Vagina (tissue), 2 donors: ENCODE results near the gene PTPRN2. TPM values are rescaled to one million over a fixed set of nuclear protein-coding genes. Genes with fewer than 3 reads are reported as not detected.

Experiments used
- DNase-seq, 2 donors: peaks; one replicate each; pipeline ENCODE4 v3.0.0-alpha.2; 2017; ENCODE audit errors: extremely low spot score in 2 of 2
- H3K27ac ChIP-seq: fragments of 200-600 bp; sonication (generic); one replicate; pipeline ENCODE4 v1.5.1; 2019
- H3K27me3 ChIP-seq: fragments of 200-600 bp; sonication (generic); one replicate; pipeline ENCODE4 v1.5.1; 2019
- H3K36me3 ChIP-seq, 2 donors: fragments of 200-600 bp; sonication (generic); one replicate each; pipeline ENCODE4 v1.5.1; 2017 to 2019
- H3K4me1 ChIP-seq: fragments of 200-600 bp; sonication (generic); one replicate; pipeline ENCODE4 v1.5.1; 2019
- H3K4me3 ChIP-seq, 2 donors: fragments of 200-600 bp; sonication (generic); 1 replicate in 1 of 2; 2 replicates in 1 of 2; pipeline ENCODE4 v1.5.1; 2016 to 2019
- H3K9me3 ChIP-seq: fragments of 200-600 bp; sonication (generic); one replicate; pipeline ENCODE4 v1.5.1; 2019
- POLR2A ChIP-seq, 2 donors: fragments of 450-650 bp; IDR thresholded peaks; one replicate each; pipeline ENCODE4 v1.6.1; 2017; ENCODE audit warnings: antibody characterized with exemption in 2 of 2, mild to moderate bottlenecking in 2 of 2, moderate library complexity in 2 of 2
- POLR2AphosphoS5 ChIP-seq, 2 donors: sonication (generic); formaldehyde crosslinking; IDR thresholded peaks; one replicate each; pipeline ENCODE4 v1.9.0; 2017; ENCODE audit warnings: antibody characterized with exemption in 2 of 2, mild to moderate bottlenecking in 2 of 2, low read depth in 1 of 2; ENCODE audit not compliant: insufficient read depth in 1 of 2
- intact Hi-C: fragments of 100-400 bp; cut with DNase I; formaldehyde crosslinking; loops from one replicate; pipeline ENCODE4 v1.15.1; 2023
- total RNA-seq: library from RNA; depleted of rRNA; stranded (reverse); fragments of >200 nt; gene quantifications from one replicate; pipeline ENCODE4 v1.2.3, GENCODE V29; 2016
- TF ChIP-seq, protein P1 (sequence below), 3 experiments: fragments of 450-650 bp in 2 of 3; fragments of 200-600 bp in 1 of 3; sonication (generic) in 1 of 3; IDR thresholded peaks; one replicate each; pipeline ENCODE4 v1.5.1; 2017 to 2019; ENCODE audit warnings: antibody characterized with exemption in 3 of 3, mild to moderate bottlenecking in 2 of 3, moderate library complexity in 2 of 3

PTPRN2 gene
- total RNA-seq, 1 donor from 2014 or later, result 7.4 TPM

DNA sequence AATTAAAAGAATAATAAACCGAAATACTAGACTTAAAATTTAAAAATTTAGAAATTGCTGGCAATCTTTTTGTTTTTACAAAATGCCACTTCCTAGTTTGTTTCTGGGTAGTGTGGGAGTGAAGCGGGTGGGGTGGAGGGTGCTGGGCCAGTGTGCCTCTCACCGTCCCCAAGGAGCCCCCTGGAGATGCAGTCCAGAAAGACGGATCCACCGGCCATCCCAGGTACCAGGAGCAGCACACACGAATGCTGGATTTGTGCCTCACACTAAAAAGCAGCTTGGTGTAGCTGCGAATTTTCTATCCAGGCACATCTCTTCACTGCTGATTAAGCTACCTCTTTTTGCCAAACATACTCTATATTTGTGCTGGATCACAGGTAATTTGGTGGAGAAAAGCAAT, 632.7 kb downstream of the PTPRN2 start:
- intact Hi-C loops, result no loop called here
- Histone ChIP-seq H3K27me3 (no peaks in the 10 kb centered on the region), H3K4me1 (no peaks in the 10 kb centered on the region), H3K36me3 (no peaks in the 10 kb centered on the region), H3K9me3 (peaks cover 3% of the 10 kb centered on the region), H3K4me3 (no peak overlapping the region), H3K27ac (no peak overlapping the region)
- no peak for TF ChIP-seq POLR2A (IDR thresholded peaks at IDR 0.05)
- no peak for TF ChIP-seq POLR2AphosphoS5 (IDR thresholded peaks at IDR 0.05; ENCODE audit: insufficient read depth in 1 of 2, low read depth in 1 of 2)
- TF ChIP-seq, protein P1, sequence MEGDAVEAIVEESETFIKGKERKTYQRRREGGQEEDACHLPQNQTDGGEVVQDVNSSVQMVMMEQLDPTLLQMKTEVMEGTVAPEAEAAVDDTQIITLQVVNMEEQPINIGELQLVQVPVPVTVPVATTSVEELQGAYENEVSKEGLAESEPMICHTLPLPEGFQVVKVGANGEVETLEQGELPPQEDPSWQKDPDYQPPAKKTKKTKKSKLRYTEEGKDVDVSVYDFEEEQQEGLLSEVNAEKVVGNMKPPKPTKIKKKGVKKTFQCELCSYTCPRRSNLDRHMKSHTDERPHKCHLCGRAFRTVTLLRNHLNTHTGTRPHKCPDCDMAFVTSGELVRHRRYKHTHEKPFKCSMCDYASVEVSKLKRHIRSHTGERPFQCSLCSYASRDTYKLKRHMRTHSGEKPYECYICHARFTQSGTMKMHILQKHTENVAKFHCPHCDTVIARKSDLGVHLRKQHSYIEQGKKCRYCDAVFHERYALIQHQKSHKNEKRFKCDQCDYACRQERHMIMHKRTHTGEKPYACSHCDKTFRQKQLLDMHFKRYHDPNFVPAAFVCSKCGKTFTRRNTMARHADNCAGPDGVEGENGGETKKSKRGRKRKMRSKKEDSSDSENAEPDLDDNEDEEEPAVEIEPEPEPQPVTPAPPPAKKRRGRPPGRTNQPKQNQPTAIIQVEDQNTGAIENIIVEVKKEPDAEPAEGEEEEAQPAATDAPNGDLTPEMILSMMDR (IDR thresholded peaks at IDR 0.05), result no peak
- no peak for DNase-seq

DNA sequence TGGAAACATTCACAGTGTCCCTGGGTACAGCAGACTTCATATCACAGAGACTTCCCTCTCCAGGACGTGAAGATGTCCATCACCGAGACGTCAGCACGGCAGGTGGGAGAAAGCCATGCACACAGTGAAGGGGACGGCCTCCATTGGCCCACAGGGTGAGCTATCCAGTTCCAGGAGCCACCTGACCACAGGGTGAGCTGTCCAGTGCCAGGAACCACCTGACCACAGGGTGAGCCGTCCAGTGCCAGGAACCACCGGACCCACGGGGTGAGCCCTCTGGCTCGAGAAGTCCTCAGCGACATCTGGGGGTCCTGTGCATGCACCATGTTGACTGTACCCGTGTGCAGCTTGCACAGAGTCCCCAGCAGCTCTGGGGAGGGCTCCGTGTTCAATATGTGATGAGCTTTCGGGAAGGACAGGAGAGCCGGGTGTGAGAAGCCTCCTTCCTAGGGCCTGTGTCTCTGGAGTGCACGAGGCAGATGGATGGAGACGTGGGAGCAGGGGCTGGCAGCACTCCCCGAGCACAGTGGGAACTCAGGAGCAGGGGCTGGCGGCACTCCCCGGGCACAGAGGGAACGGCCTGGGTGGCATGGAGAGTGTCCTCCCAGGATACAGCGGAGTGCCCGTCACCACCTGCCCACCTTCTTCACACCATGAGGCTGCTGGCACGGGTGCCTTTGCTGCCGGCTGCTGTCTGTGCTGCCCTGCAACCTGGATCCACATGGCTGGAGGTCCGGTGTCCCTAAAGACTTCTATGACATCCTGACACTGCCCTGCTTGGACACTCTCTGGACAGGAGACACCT, 634.6 kb downstream of the PTPRN2 start:
- TF ChIP-seq POLR2A (IDR thresholded peaks at IDR 0.05) (no peak), POLR2AphosphoS5 (IDR thresholded peaks at IDR 0.05; ENCODE audit: insufficient read depth in 1 of 2, low read depth in 1 of 2) (no peak)
- TF ChIP-seq, protein P1 (IDR thresholded peaks at IDR 0.05), result no peak
- intact Hi-C loops, result no loop called here
- no peak for DNase-seq
- Histone ChIP-seq H3K36me3 (no peaks in the 10 kb centered on the region), H3K4me1 (no peaks in the 10 kb centered on the region), H3K9me3 (peaks cover 3% of the 10 kb centered on the region), H3K4me3 (no peak overlapping the region), H3K27ac (no peak overlapping the region), H3K27me3 (no peaks in the 10 kb centered on the region)

DNA sequence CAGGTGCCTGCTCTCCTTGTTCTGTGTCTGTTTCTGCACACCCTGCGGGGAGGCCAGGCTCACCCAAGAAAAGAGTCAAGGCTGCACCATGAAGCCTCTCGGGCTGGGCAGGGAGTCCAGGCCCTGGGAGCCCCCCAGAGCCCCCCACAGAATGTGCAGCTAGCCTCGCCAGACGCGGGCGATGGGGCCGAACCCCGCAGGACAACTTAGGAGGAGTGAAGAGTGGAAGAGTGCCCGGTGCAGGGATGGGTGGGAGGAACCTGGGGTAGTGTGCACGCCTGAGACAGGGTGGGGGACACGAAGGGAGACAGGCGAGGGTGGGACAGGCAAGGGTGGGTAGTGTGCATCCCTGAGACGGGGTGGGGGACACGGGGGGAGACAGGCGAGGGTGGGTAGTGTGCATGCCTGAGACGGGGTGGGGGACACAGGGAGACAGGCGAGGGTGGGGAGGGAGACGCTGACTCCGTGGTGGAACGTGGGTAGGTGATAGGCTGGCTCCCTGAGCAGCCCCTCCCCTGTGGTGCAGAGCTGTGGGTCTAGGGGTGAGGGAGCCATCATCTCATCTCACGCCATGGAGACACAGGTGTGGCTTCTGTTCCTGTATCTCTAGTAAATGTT, 635.5 kb downstream of the PTPRN2 start:
- Histone ChIP-seq H3K9me3 (peaks cover 3% of the 10 kb centered on the region), H3K4me1 (no peaks in the 10 kb centered on the region), H3K27ac (no peak overlapping the region), H3K4me3 (no peak overlapping the region), H3K27me3 (no peaks in the 10 kb centered on the region), H3K36me3 (no peaks in the 10 kb centered on the region)
- no peak for DNase-seq
- intact Hi-C loops, result no loop called here
- TF ChIP-seq POLR2AphosphoS5 (IDR thresholded peaks at IDR 0.05; ENCODE audit: insufficient read depth in 1 of 2, low read depth in 1 of 2) (no peak), POLR2A (IDR thresholded peaks at IDR 0.05) (no peak)
- TF ChIP-seq, protein P1 (IDR thresholded peaks at IDR 0.05), result no peak

DNA sequence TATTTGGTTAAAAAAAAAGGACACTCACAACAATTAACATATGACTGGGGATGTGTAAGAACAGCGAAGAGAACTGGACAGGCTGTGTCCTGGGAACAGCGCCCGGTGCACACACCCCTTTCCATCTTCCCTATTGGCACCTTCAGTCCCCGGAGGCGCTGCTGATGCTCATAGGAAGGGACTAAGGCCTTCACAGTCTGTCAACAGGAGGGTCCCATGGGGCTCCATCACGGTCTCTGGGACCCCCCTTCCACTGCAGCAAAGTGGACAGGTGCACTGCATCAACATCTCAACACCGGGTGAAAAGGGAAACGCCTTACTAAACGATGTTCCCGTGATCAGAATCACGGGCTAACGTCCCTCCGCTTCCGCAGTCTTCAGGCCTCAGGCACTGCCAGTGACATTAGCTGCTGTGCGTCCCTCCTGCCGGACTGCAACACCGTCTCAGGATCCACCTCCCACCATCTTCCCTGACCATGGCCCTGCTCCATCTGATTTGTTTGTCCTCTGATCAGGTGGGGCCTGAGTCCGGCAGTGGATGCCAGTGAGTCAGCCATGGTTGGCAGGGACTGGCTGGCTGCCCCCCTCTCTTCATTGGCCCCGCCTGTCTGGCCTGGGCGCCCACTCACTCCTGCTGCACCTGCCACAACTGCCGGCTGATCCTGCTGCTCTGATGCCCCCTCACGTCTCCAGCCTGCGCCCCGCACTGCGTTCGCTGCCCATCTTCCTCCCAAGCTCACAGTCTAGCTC, 636.1 kb downstream of the PTPRN2 start:
- Histone ChIP-seq H3K36me3 (no peaks in the 10 kb centered on the region), H3K27me3 (no peaks in the 10 kb centered on the region), H3K27ac (no peak overlapping the region), H3K4me1 (no peaks in the 10 kb centered on the region), H3K9me3 (peaks cover 3% of the 10 kb centered on the region), H3K4me3 (no peak overlapping the region)
- no peak for TF ChIP-seq POLR2AphosphoS5 (IDR thresholded peaks at IDR 0.05; ENCODE audit: insufficient read depth in 1 of 2, low read depth in 1 of 2)
- TF ChIP-seq, protein P1 (IDR thresholded peaks at IDR 0.05), result no peak
- TF ChIP-seq POLR2A (IDR thresholded peaks at IDR 0.05), result no peak
- intact Hi-C loops, result no loop called here
- no peak for DNase-seq
